ENCODE data around the gene PPP2R5C.
A peak's percentile ranks its signal among the peaks of the same experiment; 100 is the strongest.

The PPP2R5C gene

GRCh38 chr14:101950100-101950499 is 188.6 kb downstream of the PPP2R5C start:
- DNase-seq (ENCODE audit: low spot score), result no peak

GRCh38 chr14:101950516-101951215 is 189.2 kb downstream of the PPP2R5C start:
- no peak for DNase-seq (ENCODE audit: low spot score)

- DNase-seq (ENCODE audit: low spot score), result no peak
These were observed 191.6 kb downstream of the PPP2R5C start for GRCh38 chr14:101953151-101953550.

- no peak for DNase-seq (ENCODE audit: low spot score)
These were observed 193.0 kb downstream of the PPP2R5C start for GRCh38 chr14:101954501-101954900.

GRCh38 chr14:101955695-101956161 is 194.2 kb downstream of the PPP2R5C start:
- no peak for DNase-seq (ENCODE audit: low spot score)

GRCh38 chr14:101956179-101956885 is 194.8 kb downstream of the PPP2R5C start:
- no peak for DNase-seq (ENCODE audit: low spot score)

GRCh38 chr14:101957406-101958234 is 196.1 kb downstream of the PPP2R5C start:
- DNase-seq (ENCODE audit: low spot score), result no peak

- no peak for DNase-seq (ENCODE audit: low spot score)
These were observed 197.1 kb downstream of the PPP2R5C start for GRCh38 chr14:101958418-101959180.

GRCh38 chr14:101959277-101959676 is 197.8 kb downstream of the PPP2R5C start:
- no peak for DNase-seq (ENCODE audit: low spot score)

GRCh38 chr14:101960225-101960624 is 198.7 kb downstream of the PPP2R5C start:
- no peak for DNase-seq (ENCODE audit: low spot score)

- peak; percentile 75 for DNase-seq (ENCODE audit: low spot score)
These were observed 199.7 kb downstream of the PPP2R5C start for GRCh38 chr14:101961011-101961721.

- DNase-seq (ENCODE audit: low spot score), result no peak
These were observed 200.4 kb downstream of the PPP2R5C start for GRCh38 chr14:101961746-101962502.

GRCh38 chr14:101962503-101962874 is 201.0 kb downstream of the PPP2R5C start:
- peak; percentile 80 for DNase-seq (ENCODE audit: low spot score)

GRCh38 chr14:101963052-101963451 is 201.5 kb downstream of the PPP2R5C start:
- no peak for DNase-seq (ENCODE audit: low spot score)

- no peak for DNase-seq (ENCODE audit: low spot score)
These were observed 202.3 kb downstream of the PPP2R5C start for GRCh38 chr14:101963656-101964296.

- peak; percentile 94 for DNase-seq (ENCODE audit: low spot score)
These were observed 203.0 kb downstream of the PPP2R5C start, which contains the start of gene DYNC1H1 for GRCh38 chr14:101964297-101965180. Gene DYNC1H1 (plus strand): TSS chr14:101964573. CDS start chr14:101964692, 119 bp downstream.

- peak; percentile 69 for DNase-seq (ENCODE audit: low spot score)
These were observed 203.7 kb downstream of the PPP2R5C start for GRCh38 chr14:101965181-101965544.

GRCh38 chr14:101965770-101966722 is 204.5 kb downstream of the PPP2R5C start:
- DNase-seq (ENCODE audit: low spot score), result no peak

All from AG08396 (cell line).